Right atrium auricular region (tissue), 2 donors: ENCODE data around the gene CEP20. TPM values are rescaled to one million over a fixed set of nuclear protein-coding genes. Genes with fewer than 3 reads are reported as not detected.

Experiments used
- DNase-seq: peaks from one replicate; pipeline ENCODE4 v3.0.0-alpha.2; 2019; ENCODE audit warnings: low spot score
- H3K27ac ChIP-seq, 2 donors: fragments of 200-600 bp; sonication (generic); 1 replicate in 1 of 2; 2 replicates in 1 of 2; pipeline ENCODE4 v1.5.1; 2016 to 2019
- H3K27me3 ChIP-seq, 2 donors: fragments of 200-600 bp; sonication (generic); one replicate each; pipeline versions ENCODE4 v1.5.1 to v1.6.0; 2017 to 2019
- H3K36me3 ChIP-seq: fragments of 200-600 bp; sonication (generic); one replicate; pipeline ENCODE4 v1.5.1; 2016
- H3K4me1 ChIP-seq, 2 donors: fragments of 200-600 bp; sonication (generic); one replicate each; pipeline versions ENCODE4 v1.5.1 to v1.6.0; 2017 to 2019
- H3K4me3 ChIP-seq, 2 donors: fragments of 200-600 bp; sonication (generic); 1 replicate in 1 of 2; 2 replicates in 1 of 2; pipeline ENCODE4 v1.5.1; 2017 to 2019; ENCODE audit warnings: mild to moderate bottlenecking in 1 of 2, moderate library complexity in 1 of 2
- H3K9me3 ChIP-seq, 2 donors: fragments of 200-600 bp; sonication (generic); one replicate each; pipeline ENCODE4 v1.5.1; 2019
- total RNA-seq, 2 donors: library from RNA; depleted of rRNA; stranded (reverse); fragments of >200 nt; gene quantifications; one replicate each; pipeline ENCODE4 v1.1.0, GENCODE V29; 2016
- TF ChIP-seq, protein P1 (sequence below), 2 donors: fragments of 200-600 bp; sonication (generic); IDR thresholded peaks; one replicate each; pipeline ENCODE4 v1.5.1; 2019; ENCODE audit warnings: antibody characterized with exemption in 2 of 2

The CEP20 gene
- total RNA-seq, 2 donors from 2014 or later = 20.1 to 35.9 TPM

DNA sequence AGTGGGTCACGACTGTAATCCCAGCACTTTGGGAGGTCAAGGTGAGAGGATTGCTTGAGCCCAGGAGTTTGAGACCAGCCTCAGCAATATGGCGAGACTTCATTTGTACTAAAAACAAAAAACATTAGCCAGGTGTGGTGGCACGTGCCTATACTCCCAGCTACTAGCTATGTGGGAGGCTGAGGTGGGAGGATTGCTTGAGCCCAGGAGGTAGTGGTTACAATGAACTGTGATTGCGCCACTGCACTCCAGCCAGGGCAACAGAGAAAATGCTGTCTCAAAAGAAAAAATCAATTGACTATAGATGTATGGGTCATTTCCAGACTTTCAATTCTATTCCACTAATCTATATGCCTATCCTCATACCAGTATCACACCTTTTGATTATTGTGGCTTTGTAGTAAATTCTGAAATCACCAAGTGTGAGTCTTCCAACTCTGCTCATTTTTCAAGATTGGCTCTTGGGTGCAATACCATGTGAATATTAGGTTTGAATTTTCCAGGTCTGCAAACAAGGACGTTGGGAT, 27.2 kb upstream of the CEP20 start:
- no peak overlapping the region for H3K27ac ChIP-seq
- no peaks in the 10 kb centered on the region for H3K4me1 ChIP-seq
- no peaks in the 10 kb centered on the region for H3K27me3 ChIP-seq
- no peaks in the 10 kb centered on the region for H3K36me3 ChIP-seq
- H3K4me3 ChIP-seq = no peak overlapping the region
- no peak for DNase-seq
- TF ChIP-seq, protein P1, sequence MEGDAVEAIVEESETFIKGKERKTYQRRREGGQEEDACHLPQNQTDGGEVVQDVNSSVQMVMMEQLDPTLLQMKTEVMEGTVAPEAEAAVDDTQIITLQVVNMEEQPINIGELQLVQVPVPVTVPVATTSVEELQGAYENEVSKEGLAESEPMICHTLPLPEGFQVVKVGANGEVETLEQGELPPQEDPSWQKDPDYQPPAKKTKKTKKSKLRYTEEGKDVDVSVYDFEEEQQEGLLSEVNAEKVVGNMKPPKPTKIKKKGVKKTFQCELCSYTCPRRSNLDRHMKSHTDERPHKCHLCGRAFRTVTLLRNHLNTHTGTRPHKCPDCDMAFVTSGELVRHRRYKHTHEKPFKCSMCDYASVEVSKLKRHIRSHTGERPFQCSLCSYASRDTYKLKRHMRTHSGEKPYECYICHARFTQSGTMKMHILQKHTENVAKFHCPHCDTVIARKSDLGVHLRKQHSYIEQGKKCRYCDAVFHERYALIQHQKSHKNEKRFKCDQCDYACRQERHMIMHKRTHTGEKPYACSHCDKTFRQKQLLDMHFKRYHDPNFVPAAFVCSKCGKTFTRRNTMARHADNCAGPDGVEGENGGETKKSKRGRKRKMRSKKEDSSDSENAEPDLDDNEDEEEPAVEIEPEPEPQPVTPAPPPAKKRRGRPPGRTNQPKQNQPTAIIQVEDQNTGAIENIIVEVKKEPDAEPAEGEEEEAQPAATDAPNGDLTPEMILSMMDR (IDR thresholded peaks at IDR 0.05) = no peak
- H3K9me3 ChIP-seq = no peaks in the 10 kb centered on the region

DNA sequence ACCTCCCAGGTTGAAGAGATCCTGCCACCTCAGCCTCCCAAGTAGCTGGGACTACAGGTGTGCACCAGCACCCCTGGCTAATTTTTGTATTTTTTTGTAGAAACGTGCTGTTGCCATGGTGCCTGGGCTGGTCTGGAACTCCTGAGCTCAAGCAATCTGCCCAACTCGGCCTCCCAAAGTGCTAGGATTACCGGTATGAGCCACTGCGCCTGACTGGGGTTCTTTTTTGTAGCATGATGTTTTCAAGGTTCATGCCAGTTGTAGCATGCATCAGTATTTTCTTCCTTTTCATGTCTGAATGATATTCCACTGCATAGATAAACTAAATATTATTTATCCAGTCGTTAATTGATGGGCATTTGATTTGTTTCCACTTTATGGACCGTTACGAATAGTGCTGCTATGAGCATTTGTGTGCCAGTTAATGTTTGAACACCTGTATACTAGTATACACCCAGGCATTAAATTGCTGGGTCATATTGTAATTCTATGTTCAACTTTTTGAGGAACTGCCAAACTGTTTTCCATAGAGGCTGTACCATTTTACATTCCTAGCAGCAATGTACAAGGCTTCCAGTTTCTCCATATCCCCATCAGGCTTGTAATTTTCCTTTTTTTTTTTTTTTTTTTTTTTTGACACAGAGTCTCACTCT, 24.8 kb upstream of the CEP20 start:
- H3K9me3 ChIP-seq = no peaks in the 10 kb centered on the region

DNA sequence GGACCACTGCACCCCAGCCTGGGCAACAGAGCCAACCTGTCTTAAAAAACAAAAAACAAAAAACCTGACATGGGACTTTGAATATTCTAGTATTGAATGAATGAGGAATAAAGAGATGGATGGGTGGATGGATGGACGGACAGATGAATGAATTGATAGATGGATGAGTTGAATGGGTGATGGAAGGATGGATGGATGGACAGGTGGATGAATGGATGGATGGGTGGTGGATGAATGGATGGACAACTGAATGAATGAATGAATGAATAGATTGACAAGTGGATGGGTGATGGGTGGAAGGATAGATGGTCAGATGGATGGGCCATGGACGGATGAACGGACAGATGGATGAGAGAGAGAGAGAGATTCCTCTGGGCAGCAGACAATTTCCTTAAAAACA, 22.8 kb upstream of the CEP20 start:
- DNase-seq = no peak
- Histone ChIP-seq H3K27me3 (no peaks in the 10 kb centered on the region), H3K27ac (no peak overlapping the region), H3K4me3 (no peak overlapping the region), H3K36me3 (no peaks in the 10 kb centered on the region), H3K4me1 (no peaks in the 10 kb centered on the region), H3K9me3 (no peaks in the 10 kb centered on the region)
- TF ChIP-seq, protein P1 (IDR thresholded peaks at IDR 0.05) = no peak

More for the DNA sequence above, 24.8 kb upstream of the CEP20 start:
- DNase-seq = no peak
- TF ChIP-seq, protein P1 (IDR thresholded peaks at IDR 0.05) = no peak
- Histone ChIP-seq H3K36me3 (no peaks in the 10 kb centered on the region), H3K4me3 (no peak overlapping the region), H3K4me1 (no peaks in the 10 kb centered on the region), H3K27ac (no peak overlapping the region), H3K27me3 (no peaks in the 10 kb centered on the region)

DNA sequence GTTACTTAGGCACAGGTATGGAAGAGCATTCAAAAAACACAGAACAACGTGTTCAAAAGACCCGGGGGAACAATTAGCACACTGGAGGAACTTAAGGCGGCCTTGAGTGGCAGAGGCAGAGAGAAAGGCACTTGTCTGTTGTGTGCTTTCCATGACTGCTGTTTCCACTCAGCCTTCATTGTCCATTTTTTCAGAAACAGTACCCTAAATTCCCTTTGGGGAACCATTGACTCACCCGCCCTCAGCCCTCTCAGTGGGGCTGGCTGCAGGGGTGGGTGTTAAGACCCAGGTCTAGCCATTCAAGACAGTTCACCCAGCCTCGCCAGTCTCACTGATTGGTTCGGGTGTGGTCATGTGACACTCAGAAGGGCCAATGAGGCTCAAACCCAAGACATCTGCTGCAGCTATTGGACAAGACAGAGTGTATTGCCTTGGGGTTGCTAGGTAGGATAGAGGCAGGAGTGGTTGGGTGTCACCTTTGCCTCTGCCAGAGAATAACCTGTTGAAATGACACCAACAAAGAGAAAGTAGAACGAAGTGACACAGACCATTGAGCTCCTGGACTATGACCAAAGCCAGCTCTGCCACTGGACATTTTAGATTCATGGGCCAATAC, 19.6 kb upstream of the CEP20 start:
- Histone ChIP-seq H3K4me3 (no peak overlapping the region), H3K4me1 (no peaks in the 10 kb centered on the region), H3K9me3 (no peaks in the 10 kb centered on the region), H3K27me3 (no peaks in the 10 kb centered on the region), H3K36me3 (no peaks in the 10 kb centered on the region), H3K27ac (no peak overlapping the region)
- TF ChIP-seq, protein P1 (IDR thresholded peaks at IDR 0.05) = no peak
- no peak for DNase-seq

DNA sequence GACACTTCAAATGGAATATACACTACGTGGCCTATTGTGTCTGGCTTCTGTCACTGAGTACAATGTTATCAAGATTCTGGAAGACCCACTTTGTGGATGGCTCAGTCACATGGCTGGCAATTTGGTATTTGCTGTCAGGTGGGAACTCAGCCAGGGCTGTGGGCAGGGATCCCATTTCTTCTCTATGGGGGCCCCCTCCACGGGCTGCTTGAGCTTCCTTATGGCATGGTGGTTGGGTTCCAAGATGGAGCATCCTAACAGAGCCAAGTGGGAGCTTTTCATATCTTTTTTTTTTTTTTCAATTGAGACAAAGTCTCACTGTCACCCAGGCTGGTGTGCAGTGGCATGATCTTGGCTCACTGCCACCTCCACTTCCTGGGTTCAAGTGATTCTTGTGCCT, 18.0 kb upstream of the CEP20 start:
- H3K4me1 ChIP-seq = no peaks in the 10 kb centered on the region
- no peak for DNase-seq
- no peaks in the 10 kb centered on the region for H3K9me3 ChIP-seq
- TF ChIP-seq, protein P1 (IDR thresholded peaks at IDR 0.05) = no peak
- H3K27ac ChIP-seq = no peak overlapping the region
- H3K36me3 ChIP-seq = no peaks in the 10 kb centered on the region
- no peak overlapping the region for H3K4me3 ChIP-seq
- H3K27me3 ChIP-seq = no peaks in the 10 kb centered on the region
